Activated naive CD4-positive, alpha-beta T cell treated with anti-CD3 and anti-CD28 coated beads, Interleukin-2, amount 50 U/mL, for 72 hours (primary cell): ENCODE data around the gene APCDD1L. TPM values are rescaled to one million over a fixed set of nuclear protein-coding genes. Genes with fewer than 3 reads are reported as not detected.
"Not testable (repeated sequence)": the region's sequence is repeated elsewhere in the genome, so short reads cannot be mapped to it uniquely, and the experiment has no call there.

Source experiments
- ATAC-seq, 2 donors: fragments of 150-1000 bp; cut with Tn5 transposase; 2 replicates each; pipeline ENCODE4 v1.10.0; 2021; ENCODE audit warnings: mild to moderate bottlenecking in 2 of 2, moderate library complexity in 2 of 2
- DNase-seq, 2 donors: peaks; one replicate each; pipeline ENCODE4 v3.0.0; 2021 to 2022; ENCODE audit warnings: low spot score in 2 of 2
- H3K27ac Mint-ChIP-seq, 2 donors: one replicate each; pipeline ENCODE4 v1.8.0; 2022; ENCODE audit warnings: mild to moderate bottlenecking in 2 of 2, mixed read lengths in 2 of 2
- H3K36me3 Mint-ChIP-seq, 2 donors: one replicate each; pipeline ENCODE4 v1.8.0; 2022; ENCODE audit warnings: mixed read lengths in 2 of 2
- H3K9me3 Mint-ChIP-seq, 2 donors: one replicate each; pipeline ENCODE4 v1.8.0; 2022; ENCODE audit warnings: mixed read lengths in 2 of 2
- total RNA-seq, 2 donors: library from RNA; stranded (reverse); gene quantifications; one replicate each; pipeline ENCODE4 v1.2.3, GENCODE V29; 2022

The APCDD1L gene
- total RNA-seq, 2 donors from 2014 or later, result not detected

DNA sequence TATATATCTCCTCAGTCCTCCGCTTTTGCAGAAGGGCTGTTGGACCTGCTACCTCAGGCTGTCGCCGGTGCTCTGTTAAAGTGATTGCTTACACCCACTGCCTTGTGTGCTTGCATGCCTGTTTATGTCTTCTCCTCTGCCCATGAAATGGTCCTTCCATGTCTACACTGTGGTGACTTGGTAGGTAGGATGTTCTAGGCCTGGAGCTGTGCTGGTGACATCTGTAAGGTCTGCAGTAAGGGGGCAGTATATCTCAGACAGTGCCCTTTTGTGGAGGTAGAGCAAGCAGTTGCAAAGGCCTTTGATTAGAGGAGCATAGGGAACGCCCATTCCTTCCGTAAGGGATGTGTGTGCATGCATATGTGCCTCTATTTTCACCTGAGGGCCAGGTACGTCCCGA is 85.9 kb downstream of the APCDD1L start:
- no peak for ATAC-seq
- H3K27ac Mint-ChIP-seq, result no peak overlapping the region

DNA sequence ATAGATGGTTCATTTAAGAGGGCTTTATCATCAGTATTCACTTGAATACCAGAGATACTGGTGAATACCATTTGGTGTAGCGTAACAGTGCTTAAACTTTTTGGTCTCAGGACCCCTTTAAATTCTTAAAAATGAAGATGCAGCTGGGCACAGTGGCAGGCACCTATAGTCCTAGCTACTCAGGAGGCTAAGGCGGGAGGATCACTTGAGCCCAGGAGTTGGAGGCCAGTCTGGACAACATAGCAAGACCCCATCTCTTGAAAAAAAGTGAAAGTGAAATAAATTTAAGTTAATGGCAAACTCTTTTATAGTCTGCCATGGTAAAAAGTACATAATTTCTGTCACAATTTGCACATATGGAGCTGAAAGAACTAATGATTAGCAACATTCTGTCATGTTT is 86.8 kb downstream of the APCDD1L start:
- DNase-seq, result no peak
- Mint-ChIP-seq H3K9me3 (peaks cover 0 to 5% of the 10 kb centered on the region in 2 donors), H3K27ac (peak overlapping the region in 1 of 2 donors; percentile 69), H3K36me3 (peaks cover 6 to 37% of the 10 kb centered on the region in 2 donors)
- no peak for ATAC-seq

More for the DNA sequence above, 85.9 kb downstream of the APCDD1L start:
- Mint-ChIP-seq H3K36me3 (peaks cover 6 to 38% of the 10 kb centered on the region in 2 donors), H3K9me3 (peaks cover 0 to 5% of the 10 kb centered on the region in 2 donors)
- DNase-seq, result no peak

- H3K27ac Mint-ChIP-seq, H3K9me3 Mint-ChIP-seq, DNase-seq, ATAC-seq: not testable (repeated sequence)
- peaks cover 6 to 29% of the 10 kb centered on the region in 2 donors for H3K36me3 Mint-ChIP-seq
These were observed 87.6 kb downstream of the APCDD1L start for GRCh38 chr20:58427571-58427970.

GRCh38 chr20:58424218-58424969 is 90.8 kb downstream of the APCDD1L start:
- Mint-ChIP-seq H3K36me3 (peaks cover 6 to 27% of the 10 kb centered on the region in 2 donors), H3K27ac (no peak overlapping the region), H3K9me3 (peaks cover 0 to 5% of the 10 kb centered on the region in 2 donors)
- DNase-seq (no peak), ATAC-seq (no peak)

GRCh38 chr20:58421497-58421850 is 93.7 kb downstream of the APCDD1L start:
- ATAC-seq (no peak), DNase-seq (no peak)
- H3K9me3 Mint-ChIP-seq, result peaks cover 0 to 5% of the 10 kb centered on the region in 2 donors
- no peak overlapping the region for H3K27ac Mint-ChIP-seq
- H3K36me3 Mint-ChIP-seq, result peaks cover 12 to 38% of the 10 kb centered on the region in 2 donors

DNA sequence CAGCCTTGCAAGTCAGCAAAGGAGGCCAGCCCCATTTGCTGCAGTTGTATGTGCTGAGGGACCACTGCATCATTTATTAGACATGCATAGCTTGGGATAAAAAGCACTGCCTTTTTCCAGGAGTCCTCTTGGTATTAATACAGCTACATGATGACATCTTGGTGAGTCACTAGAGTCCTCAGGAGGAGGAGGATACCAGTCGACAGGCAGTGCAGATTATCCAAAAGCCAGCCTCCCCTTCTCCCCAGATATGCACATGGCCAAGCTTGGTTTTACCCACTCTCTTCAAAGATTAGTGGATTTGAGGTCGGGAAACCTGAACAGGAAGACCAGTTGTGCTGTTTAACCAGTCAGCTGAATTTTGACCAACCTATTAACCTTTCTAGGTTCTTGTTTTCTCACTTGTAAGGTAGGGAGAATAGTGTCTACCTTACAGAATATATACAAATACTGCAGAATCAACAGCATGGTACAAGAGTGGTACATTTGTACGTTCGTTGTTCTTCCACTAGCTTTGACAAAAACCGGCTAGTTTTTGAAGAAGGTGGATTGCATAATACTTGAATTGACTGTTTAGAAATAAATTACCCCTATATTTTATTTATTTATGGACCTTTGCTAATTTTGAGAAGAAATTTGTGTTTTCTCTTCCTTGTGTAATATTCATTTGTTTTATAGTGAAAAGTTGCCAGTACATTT is 94.3 kb downstream of the APCDD1L start:
- peaks cover 0 to 5% of the 10 kb centered on the region in 2 donors for H3K9me3 Mint-ChIP-seq
- no peak for DNase-seq
- ATAC-seq, result no peak
- peaks cover 12 to 38% of the 10 kb centered on the region in 2 donors for H3K36me3 Mint-ChIP-seq
- H3K27ac Mint-ChIP-seq, result peak overlapping the region; percentile 48 to 55

DNA sequence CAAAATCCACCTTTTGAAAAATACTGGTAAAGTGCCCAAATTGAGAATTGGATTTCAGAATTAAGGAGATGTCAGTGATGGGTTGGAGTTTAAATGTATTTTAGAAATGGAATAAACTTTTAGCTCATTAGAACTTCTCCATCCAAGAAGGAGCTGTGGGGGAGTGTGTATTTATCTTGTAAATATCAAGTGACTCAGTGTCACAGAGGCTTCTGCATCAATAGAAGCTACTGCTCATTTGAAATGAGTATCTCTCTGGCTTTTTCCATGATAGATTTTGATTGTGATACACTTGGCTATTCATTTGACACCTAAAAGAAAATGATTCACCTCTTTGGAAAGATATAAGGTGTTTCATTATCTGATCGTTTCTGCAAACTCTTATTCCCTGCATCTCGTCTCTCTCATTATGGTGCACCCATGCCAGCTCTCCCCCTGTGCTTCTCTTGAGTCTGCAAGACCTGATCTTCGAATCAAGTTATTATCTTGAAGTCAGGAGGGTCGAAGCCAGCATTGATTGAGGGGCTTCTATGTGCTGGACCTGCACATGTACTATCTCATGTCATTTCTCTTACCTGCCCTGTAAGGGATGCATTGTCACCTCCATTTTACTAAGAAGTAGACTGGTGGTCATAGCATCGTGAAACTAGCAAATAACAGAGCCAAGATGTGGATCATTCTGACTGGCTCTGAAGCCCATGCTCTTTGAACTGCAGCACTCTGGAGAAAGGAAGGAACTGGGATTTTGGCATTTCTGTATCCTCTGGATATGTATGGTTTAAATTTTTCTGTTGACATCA is 96.0 kb downstream of the APCDD1L start:
- Mint-ChIP-seq H3K27ac (peak overlapping the region; percentile 15 to 81), H3K9me3 (no peaks in the 10 kb centered on the region), H3K36me3 (peaks cover 6 to 35% of the 10 kb centered on the region in 2 donors)
- ATAC-seq (peak; percentile 40 to 88), DNase-seq (no peak)

GRCh38 chr20:58417438-58417837 is 97.8 kb downstream of the APCDD1L start:
- H3K9me3 Mint-ChIP-seq, result no peaks in the 10 kb centered on the region
- H3K27ac Mint-ChIP-seq, result no peak overlapping the region
- ATAC-seq (no peak), DNase-seq (no peak)
- peaks cover 6 to 35% of the 10 kb centered on the region in 2 donors for H3K36me3 Mint-ChIP-seq

- DNase-seq, result no peak
- Mint-ChIP-seq H3K27ac (no peak overlapping the region), H3K36me3 (peaks cover 6 to 35% of the 10 kb centered on the region in 2 donors)
These were observed 98.4 kb downstream of the APCDD1L start for GRCh38 chr20:58416835-58417234.

GRCh38 chr20:58416057-58416456 is 99.1 kb downstream of the APCDD1L start:
- peak overlapping the region in 1 of 2 donors; percentile 69 for H3K27ac Mint-ChIP-seq
- no peak for DNase-seq
- H3K36me3 Mint-ChIP-seq, result peaks cover 6 to 35% of the 10 kb centered on the region in 2 donors
- ATAC-seq, result no peak
- no peaks in the 10 kb centered on the region for H3K9me3 Mint-ChIP-seq

More at GRCh38 chr20:58416835-58417234, 98.4 kb downstream of the APCDD1L start:
- H3K9me3 Mint-ChIP-seq, result no peaks in the 10 kb centered on the region
- ATAC-seq, result no peak

GRCh38 chr20:58414786-58415185 is 100.4 kb downstream of the APCDD1L start:
- not testable (repeated sequence) for H3K9me3 Mint-ChIP-seq, DNase-seq, ATAC-seq
- Mint-ChIP-seq H3K27ac (peak overlapping the region in 1 of 2 donors; percentile 19), H3K36me3 (peaks cover 6 to 26% of the 10 kb centered on the region in 2 donors)

- peaks cover 6 to 21% of the 10 kb centered on the region in 2 donors for H3K36me3 Mint-ChIP-seq
- not testable (repeated sequence) for H3K9me3 Mint-ChIP-seq, ATAC-seq, H3K27ac Mint-ChIP-seq, DNase-seq
These were observed 101.0 kb downstream of the APCDD1L start for GRCh38 chr20:58414216-58414615.

Other genes starting within 250 kb of the APCDD1L start
- gene RAB22A, start 205.7 kb downstream of the APCDD1L start, total RNA-seq, result 10 to 100 TPM; 11.8 to 15.8 TPM
- gene VAPB, start 126.2 kb downstream of the APCDD1L start, total RNA-seq, result 10 to 100 TPM; 28.0 to 43.5 TPM
- gene STX16, start 135.9 kb upstream of the APCDD1L start, total RNA-seq, result 100 to 1,000 TPM; 130 to 135 TPM
- gene NPEPL1, start 177.4 kb upstream of the APCDD1L start, total RNA-seq, result 10 to 100 TPM; 12.8 to 21.6 TPM